Fibroblast of skin of scalp (primary cell): Measurements from ENCODE around the gene PHACTR4. TPM values are rescaled to one million over a fixed set of nuclear protein-coding genes. Genes with fewer than 3 reads are reported as not detected.
"Not testable (repeated sequence)": the region's sequence is repeated elsewhere in the genome, so short reads cannot be mapped to it uniquely, and the experiment has no call there.

Experiments used
- DNase-seq: peaks from one replicate; pipeline ENCODE4 v3.0.0-alpha.2; 2013
- polyA plus RNA-seq, 2 experiments: library from polyadenylated mRNA; unstranded; fragments of 120-200 nt; gene quantifications; one replicate each; pipeline ENCODE4 v1.2.1, GENCODE V29; 2013; ENCODE audit not compliant: insufficient read length in 2 of 2

PHACTR4 gene
- polyA plus RNA-seq (2013, experiment 1 of 2; ENCODE audit: insufficient read length): 28.9 TPM
- 29.0 TPM for polyA plus RNA-seq (2013, experiment 2 of 2; ENCODE audit: insufficient read length)

DNA sequence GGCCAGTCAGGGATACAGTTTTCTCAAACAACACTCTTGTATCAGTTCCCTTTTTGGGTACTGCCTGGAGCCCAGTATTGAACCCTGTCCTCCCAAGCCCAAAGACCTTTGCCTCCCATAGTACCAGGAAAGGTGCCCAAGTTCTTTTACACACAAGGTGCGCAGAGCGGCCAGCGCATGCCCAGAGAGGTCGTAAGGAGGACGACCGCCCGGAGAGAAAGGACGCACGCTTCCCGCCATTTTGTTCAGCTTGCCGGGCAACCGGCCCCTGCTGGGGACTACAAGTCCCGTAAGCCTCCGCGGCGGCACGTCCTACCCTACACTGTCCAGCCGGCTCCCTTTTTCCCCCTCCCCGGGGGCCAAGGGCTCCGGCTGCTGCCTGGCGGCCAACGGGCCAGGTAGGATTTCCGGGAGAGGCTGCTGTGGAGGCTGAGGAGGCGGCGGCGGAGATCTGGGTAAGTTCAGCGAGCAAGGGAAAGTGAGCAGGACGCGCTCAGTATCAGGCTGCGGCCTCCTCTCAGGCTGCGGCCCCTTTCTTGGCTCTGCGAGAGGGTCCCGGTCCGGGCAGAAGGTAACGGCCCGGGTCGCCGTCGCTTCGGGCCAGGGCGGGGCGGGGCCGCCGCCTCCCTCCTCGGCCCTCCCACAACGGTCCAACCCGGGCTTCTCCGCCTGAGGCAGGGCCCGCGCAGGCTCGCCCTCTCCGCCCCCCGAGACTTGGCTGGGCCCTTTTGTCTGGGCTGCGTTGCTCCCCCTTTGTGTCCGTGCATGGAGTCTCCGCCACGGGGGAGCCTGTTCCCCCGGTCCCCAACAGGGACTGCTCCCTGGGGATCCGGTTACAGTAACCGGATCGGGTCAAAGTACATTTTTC, at the start of gene PHACTR4:
Gene PHACTR4, plus strand, starts transcription at position 370 of the 868 bp plus-strand sequence. CDS start 37,708 bp downstream, outside the sequence.
- peak; percentile 93 for DNase-seq

DNA sequence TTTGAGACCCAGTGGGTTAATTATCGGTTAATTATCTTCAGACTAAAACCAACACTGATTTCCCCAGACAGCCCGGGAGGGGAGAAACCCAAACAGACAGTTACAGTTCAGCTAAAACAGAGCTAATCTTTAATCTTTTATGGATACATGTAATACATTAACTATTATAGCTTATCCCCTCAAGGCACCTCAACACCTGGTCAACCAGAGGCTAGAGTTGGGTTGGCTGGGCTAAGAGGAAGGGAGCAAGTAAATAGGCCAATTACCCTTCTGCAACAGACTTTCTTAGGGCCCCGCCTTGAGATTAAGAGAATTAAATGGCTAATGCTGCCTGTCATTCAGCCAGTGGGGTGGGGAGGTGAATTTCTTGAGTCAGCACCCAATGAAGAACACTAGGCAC, 47.3 kb upstream of the PHACTR4 start:
- no peak for DNase-seq

GRCh38 chr1:28323720-28324119, 45.8 kb upstream of the PHACTR4 start:
- DNase-seq: no peak

DNA sequence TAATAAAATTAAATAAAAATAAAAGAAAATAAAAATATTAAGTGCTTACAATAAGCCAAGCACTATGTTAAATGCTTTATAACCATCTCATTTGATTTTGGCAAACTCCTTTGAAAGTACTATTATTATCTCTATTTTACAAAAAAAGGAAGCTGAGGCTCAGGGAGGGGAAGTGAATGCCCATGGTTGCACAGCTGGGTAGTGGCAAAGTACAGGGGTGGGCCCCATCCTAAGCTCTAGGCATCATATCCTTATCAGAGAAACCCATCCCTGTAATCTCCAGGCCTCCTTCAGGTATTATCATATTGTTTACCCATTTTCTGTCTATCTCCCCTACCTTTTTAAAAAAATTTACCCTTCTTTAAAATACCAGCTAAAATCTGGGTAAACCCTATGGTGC, 43.0 kb upstream of the PHACTR4 start:
- DNase-seq: no peak

DNA sequence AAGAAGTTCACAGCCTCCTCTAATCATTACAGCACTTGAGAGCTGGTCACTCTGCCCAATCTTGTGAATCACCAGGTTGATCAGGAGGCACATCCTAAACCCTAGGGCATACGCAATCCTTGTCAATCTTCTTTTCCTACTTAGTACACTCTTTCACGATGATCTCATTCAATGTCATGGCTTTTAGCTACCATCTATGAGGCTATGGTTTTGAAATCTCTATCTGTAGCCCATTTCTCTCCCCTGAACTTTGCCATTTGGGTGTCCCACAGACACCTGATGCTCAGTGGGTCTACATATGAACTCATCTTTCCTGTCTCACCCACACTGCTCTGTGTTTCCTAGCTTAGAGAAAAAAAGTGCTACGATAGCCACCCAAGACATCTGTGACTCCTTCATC, 42.6 kb upstream of the PHACTR4 start:
- no peak for DNase-seq

- not testable (repeated sequence) for DNase-seq
Measured at GRCh38 chr1:28327431-28327830, 42.1 kb upstream of the PHACTR4 start.

DNA sequence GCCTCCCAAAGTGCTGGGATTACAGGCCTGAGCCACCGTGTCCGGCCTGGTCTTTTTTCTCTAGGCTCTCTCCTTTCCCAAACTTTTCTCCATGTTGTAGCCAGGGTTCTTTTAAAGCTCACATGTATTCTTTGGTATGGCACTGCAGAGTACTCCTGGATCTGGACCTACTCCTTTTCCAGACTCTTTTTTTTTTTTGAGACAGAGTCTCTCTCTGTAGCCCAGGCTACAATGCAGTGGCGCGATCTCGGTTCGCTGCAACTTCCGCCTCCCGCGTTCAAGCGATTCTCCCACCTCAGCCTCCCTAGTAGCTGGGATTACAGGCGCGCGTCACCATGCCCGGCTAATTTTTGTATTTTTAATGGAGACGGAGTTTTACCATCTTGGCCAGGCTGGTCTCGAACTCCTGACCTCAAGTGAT, 41.3 kb upstream of the PHACTR4 start:
- DNase-seq: no peak

DNA sequence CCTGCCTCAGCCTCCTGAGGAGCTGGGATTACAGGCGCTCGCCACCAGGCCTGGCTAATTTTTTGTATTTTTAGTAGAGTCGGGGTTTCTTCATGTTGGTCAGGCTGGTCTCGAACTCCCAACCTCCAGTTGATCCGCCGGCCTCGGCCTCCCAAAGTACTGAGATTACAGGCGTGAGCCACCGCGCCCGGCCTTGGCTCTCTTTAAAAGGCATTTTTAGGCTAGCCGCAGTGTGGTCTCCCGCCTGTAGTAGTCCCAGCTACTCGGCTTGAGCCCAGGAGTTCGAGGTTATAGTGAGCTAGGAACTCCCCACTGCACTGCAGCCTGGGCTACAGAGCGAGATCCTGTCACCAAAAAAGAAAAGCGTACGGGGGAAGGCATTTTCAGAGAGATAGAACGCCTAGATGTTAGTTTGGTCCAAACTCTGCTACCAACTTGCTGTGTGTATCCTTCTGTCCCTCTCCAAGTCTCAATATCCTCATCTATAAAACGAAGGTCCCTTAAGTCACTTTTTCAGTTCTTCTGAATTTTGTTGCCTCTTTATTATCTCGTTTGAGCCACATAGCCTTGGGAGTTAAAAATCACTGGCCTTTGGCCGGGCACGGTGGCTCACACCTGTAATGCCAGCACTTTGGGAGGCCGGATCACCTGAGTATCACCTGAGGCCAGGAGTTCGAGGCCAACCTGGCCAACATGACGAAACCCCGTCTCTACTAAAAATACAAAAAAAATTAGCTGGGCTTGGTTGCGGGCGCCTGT, 40.0 kb upstream of the PHACTR4 start:
- peak; percentile 33 for DNase-seq

GRCh38 chr1:28338897-28339296, 30.6 kb upstream of the PHACTR4 start:
- DNase-seq: no peak

DNA sequence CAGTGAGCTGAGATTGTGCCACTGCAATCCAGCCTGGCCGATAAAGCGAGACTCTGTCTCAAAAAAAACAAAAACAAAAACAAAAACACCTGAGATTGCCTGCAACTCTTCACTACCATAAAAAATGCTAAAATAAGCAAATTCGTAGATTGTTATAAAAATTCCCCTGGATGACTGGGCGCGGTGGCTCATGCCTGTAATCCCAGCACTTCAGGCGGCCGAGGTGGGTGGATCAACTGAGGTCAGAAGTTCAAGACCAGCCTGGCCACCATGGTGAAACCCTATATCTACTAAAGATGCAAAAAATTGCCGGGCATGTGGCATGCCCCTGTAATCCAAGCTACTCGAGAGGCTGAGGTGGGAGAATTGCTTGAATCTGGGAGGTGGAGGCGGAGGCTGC, 30.0 kb upstream of the PHACTR4 start:
- DNase-seq: no peak

DNA sequence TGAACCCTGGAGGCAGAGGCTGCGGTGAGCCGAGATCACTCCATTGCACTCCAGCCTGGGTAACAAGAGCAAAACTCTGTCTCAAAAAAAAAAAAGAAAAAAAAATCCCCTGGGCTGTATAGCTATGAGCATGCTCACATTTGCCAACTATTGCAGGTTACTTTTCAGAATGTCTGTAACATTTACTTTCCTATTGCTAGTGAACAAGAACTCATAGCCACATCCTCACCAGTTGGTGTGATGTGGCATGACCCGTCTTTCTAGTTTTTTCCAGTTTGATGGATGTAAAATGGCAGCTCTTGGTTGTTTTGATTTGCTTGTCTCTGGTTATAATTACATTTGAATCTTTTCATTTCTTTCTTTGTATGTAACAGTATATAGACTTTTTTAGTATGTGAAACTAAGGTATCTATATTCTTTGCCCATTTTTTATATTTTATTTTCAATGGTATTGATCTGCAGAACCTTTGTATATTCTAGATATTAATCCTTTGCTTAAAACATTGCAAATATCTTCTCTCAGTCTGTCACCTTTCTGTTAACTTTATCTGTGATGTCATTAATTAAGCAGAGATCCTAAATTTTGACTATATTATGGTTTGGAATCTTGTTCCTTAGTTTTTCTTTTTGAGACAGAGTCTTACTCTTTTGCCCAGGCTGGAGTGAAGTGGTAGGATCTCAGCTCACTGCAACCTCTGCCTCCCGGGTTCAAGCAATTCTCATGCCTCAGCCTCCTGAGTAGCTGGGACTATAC, 29.1 kb upstream of the PHACTR4 start:
- DNase-seq: no peak

DNA sequence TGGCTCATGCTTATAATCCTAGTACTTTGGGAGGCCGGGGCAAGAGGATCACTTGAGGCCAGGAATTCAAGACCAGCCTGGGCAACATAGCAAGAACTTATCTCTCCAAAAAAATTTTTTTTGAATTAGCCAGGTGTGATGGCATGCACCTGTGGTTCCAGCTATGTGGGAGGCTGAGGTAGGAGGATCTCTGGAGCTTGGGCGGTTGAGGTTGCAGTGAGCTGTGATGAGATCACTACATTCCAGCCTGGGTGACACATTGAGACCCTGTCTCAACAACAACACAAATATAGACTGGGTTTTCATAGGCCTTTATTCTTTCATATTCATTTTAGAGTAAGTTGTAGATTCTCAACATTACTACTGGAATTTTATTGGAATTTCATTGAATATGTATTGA, 27.9 kb upstream of the PHACTR4 start:
- peak; percentile 16 for DNase-seq

GRCh38 chr1:28343405-28343804, 26.1 kb upstream of the PHACTR4 start:
- peak; percentile 17 for DNase-seq

GRCh38 chr1:28353248-28353810, 16.2 kb upstream of the PHACTR4 start:
- DNase-seq: not testable (repeated sequence)

- peak; percentile 77 for DNase-seq
Measured at GRCh38 chr1:28354121-28354520, 15.4 kb upstream of the PHACTR4 start.

DNA sequence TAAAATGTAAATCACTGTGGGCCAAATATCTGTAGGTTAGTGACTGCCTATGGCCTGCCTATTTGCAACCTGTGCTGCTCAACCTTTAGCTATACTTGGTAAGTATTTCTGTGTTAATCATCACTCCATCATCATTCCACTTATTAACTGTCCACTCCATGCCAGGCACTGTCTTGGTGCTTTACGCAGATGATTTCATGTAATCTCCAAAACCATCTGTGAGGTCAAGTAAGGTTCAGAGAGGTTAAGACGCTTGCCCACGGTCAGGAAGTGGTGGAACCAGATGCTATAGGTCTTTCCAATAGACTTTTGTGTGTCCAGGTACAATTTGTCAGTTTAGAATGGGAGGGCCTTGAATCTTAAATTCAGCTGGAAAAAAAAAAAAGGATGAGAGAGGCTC, 10.8 kb upstream of the PHACTR4 start:
- no peak for DNase-seq

GRCh38 chr1:28359592-28360239, 9.8 kb upstream of the PHACTR4 start:
- DNase-seq: peak; percentile 64

DNA sequence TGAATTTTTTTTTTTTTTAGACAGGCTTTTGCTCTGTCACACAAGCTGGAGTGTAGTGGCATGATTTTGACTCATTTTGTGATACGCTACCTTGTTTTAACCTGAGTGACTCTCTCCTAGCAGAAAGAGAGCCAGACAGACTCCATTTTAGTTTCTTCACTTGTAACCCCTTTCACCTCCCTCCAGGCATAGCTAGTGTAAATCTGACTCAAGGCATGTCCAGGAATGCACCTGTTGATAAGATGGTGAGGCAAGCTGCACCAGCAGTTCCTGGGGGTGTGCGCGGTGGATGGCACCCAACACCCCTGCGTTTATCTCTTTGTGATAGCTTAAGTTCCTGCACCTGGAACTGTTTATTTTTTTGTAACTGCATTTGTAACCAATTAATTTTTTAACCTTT, 4.7 kb upstream of the PHACTR4 start:
- no peak for DNase-seq

DNA sequence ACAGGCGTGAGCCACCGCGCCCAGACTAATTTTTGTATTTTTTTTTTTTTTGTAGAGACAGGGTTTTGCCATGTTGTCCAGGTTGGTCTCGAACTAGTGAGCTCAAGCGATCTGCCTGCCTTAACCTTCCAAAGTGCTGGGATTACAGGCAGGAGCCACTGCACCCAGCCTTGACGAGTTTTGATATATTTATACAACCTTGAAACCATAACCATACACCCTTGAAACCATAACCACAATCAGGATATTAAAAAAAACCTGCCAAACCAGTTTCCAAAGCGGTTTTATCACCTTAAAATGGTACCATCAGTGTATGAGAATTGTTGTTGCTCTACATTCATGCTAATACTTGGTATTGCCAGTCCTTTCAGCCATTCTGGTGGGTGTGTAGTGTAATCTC, 3.7 kb upstream of the PHACTR4 start:
- no peak for DNase-seq

DNA sequence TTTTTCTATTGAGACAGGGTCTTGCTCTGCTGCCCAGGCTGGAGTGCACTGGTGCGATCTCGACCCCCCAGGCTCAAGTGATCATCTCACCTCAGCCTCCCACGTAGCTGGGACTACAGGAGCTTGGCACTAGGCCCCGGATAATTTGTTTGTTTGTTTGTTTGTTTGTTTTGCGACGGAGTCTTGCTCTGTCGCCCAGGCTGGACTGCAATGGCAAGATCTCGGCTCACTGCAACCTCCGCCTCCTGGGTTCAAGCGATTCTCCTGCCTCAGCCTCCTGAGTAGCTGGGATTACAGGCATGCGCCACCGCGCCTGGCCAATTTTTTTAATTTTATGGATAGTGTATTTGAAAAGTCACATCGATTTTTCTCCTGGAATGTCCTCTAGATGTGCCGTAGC, 932 bp upstream of the PHACTR4 start:
- DNase-seq: not testable (repeated sequence)

GRCh38 chr1:28370239-28371009, 884 bp downstream of the PHACTR4 start:
- peak; percentile 50 for DNase-seq
